Effector memory CD8-positive, alpha-beta T cell (primary cell): ENCODE data around the gene WNT3.
"Not testable (repeated sequence)": the region's sequence is repeated elsewhere in the genome, so short reads cannot be mapped to it uniquely, and the experiment has no call there.

Source experiments
- ATAC-seq: fragments of 150-1000 bp; cut with Tn5 transposase; replicated peaks from 2 replicates; pipeline ENCODE4 v1.10.0; 2021; ENCODE audit warnings: mild to moderate bottlenecking, moderate library complexity
- DNase-seq, 3 experiments: peaks; one replicate each; pipeline ENCODE4 v3.0.0; 2021
- H3K27ac Mint-ChIP-seq, 2 donors: one replicate each; pipeline ENCODE4 v1.8.0; 2022; ENCODE audit warnings: mild to moderate bottlenecking in 2 of 2, mixed read lengths in 2 of 2, moderate library complexity in 2 of 2
- H3K27me3 Mint-ChIP-seq, 2 donors: one replicate each; pipeline ENCODE4 v1.8.0; 2022; ENCODE audit warnings: mixed read lengths in 2 of 2
- H3K36me3 Mint-ChIP-seq: one replicate; pipeline ENCODE4 v1.8.0; 2022; ENCODE audit warnings: mild to moderate bottlenecking, moderate library complexity, mixed read lengths; ENCODE audit not compliant: insufficient read depth
- H3K4me1 Mint-ChIP-seq, 2 donors: one replicate each; pipeline ENCODE4 v1.8.0; 2022; ENCODE audit warnings: low read depth in 2 of 2, mixed read lengths in 2 of 2
- H3K4me3 Mint-ChIP-seq, 2 donors: one replicate each; pipeline ENCODE4 v1.8.0; 2022; ENCODE audit warnings: mild to moderate bottlenecking in 2 of 2, mixed read lengths in 2 of 2, moderate library complexity in 2 of 2
- H3K9me3 Mint-ChIP-seq, 2 donors: one replicate each; pipeline ENCODE4 v1.8.0; 2022; ENCODE audit warnings: mixed read lengths in 2 of 2

Gene WNT3

GRCh38 chr17:46796956-46797530 lies 21.4 kb downstream of the WNT3 start:
- Mint-ChIP-seq H3K4me3 (no peak overlapping the region), H3K9me3 (no peaks in the 10 kb centered on the region), H3K36me3 (no peaks in the 10 kb centered on the region), H3K27ac (no peak overlapping the region), H3K27me3 (peaks cover 43 to 66% of the 10 kb centered on the region in 2 donors), H3K4me1 (no peaks in the 10 kb centered on the region)
- ATAC-seq (no peak), DNase-seq (no peak)

GRCh38 chr17:46796524-46796923 lies 22.0 kb downstream of the WNT3 start:
- no peaks in the 10 kb centered on the region for H3K9me3 Mint-ChIP-seq
- no peaks in the 10 kb centered on the region for H3K36me3 Mint-ChIP-seq
- ATAC-seq (no peak), DNase-seq (no peak)
- no peak overlapping the region for H3K4me3 Mint-ChIP-seq
- H3K27me3 Mint-ChIP-seq, result peaks cover 47 to 70% of the 10 kb centered on the region in 2 donors
- no peaks in the 10 kb centered on the region for H3K4me1 Mint-ChIP-seq
- H3K27ac Mint-ChIP-seq, result no peak overlapping the region

GRCh38 chr17:46796084-46796483 lies 22.4 kb downstream of the WNT3 start:
- Mint-ChIP-seq H3K4me1 (no peaks in the 10 kb centered on the region), H3K27ac (no peak overlapping the region), H3K9me3 (no peaks in the 10 kb centered on the region), H3K4me3 (no peak overlapping the region), H3K36me3 (no peaks in the 10 kb centered on the region), H3K27me3 (peaks cover 51 to 74% of the 10 kb centered on the region in 2 donors)
- DNase-seq (no peak), ATAC-seq (no peak)

GRCh38 chr17:46795379-46795952 lies 23.0 kb downstream of the WNT3 start:
- ATAC-seq (no peak), DNase-seq (no peak)
- no peaks in the 10 kb centered on the region for H3K9me3 Mint-ChIP-seq
- no peak overlapping the region for H3K4me3 Mint-ChIP-seq
- peaks cover 52 to 74% of the 10 kb centered on the region in 2 donors for H3K27me3 Mint-ChIP-seq
- no peak overlapping the region for H3K27ac Mint-ChIP-seq
- no peaks in the 10 kb centered on the region for H3K4me1 Mint-ChIP-seq
- no peaks in the 10 kb centered on the region for H3K36me3 Mint-ChIP-seq

- H3K9me3 Mint-ChIP-seq, result no peaks in the 10 kb centered on the region
- DNase-seq, result no peak
- H3K27ac Mint-ChIP-seq, result no peak overlapping the region
- no peak overlapping the region for H3K4me3 Mint-ChIP-seq
- no peaks in the 10 kb centered on the region for H3K36me3 Mint-ChIP-seq
- no peak for ATAC-seq
- H3K27me3 Mint-ChIP-seq, result peaks cover 61 to 78% of the 10 kb centered on the region in 2 donors
- H3K4me1 Mint-ChIP-seq, result no peaks in the 10 kb centered on the region
Measured at GRCh38 chr17:46794318-46794717, 24.2 kb downstream of the WNT3 start.

- H3K36me3 Mint-ChIP-seq, result no peaks in the 10 kb centered on the region
- H3K4me1 Mint-ChIP-seq, result no peaks in the 10 kb centered on the region
- DNase-seq (no peak), ATAC-seq (no peak)
- H3K27me3 Mint-ChIP-seq, result peaks cover 63 to 78% of the 10 kb centered on the region in 2 donors
- H3K4me3 Mint-ChIP-seq, result no peak overlapping the region
- H3K27ac Mint-ChIP-seq, result no peak overlapping the region
- no peaks in the 10 kb centered on the region for H3K9me3 Mint-ChIP-seq
Measured at GRCh38 chr17:46793541-46793940, 25.0 kb downstream of the WNT3 start.

GRCh38 chr17:46793023-46793422 lies 25.5 kb downstream of the WNT3 start:
- H3K36me3 Mint-ChIP-seq, DNase-seq, H3K4me3 Mint-ChIP-seq, ATAC-seq, H3K27ac Mint-ChIP-seq, H3K9me3 Mint-ChIP-seq, H3K4me1 Mint-ChIP-seq: not testable (repeated sequence)
- H3K27me3 Mint-ChIP-seq, result peaks cover 63 to 78% of the 10 kb centered on the region in 2 donors

- no peaks in the 10 kb centered on the region for H3K36me3 Mint-ChIP-seq
- H3K27me3 Mint-ChIP-seq, result peaks cover 60 to 70% of the 10 kb centered on the region in 2 donors
- ATAC-seq (no peak), DNase-seq (no peak)
- H3K4me1 Mint-ChIP-seq, result no peaks in the 10 kb centered on the region
- H3K4me3 Mint-ChIP-seq, result no peak overlapping the region
- H3K27ac Mint-ChIP-seq, result no peak overlapping the region
- no peaks in the 10 kb centered on the region for H3K9me3 Mint-ChIP-seq
Measured at GRCh38 chr17:46792071-46792470, 26.4 kb downstream of the WNT3 start.

GRCh38 chr17:46791531-46791930 lies 27.0 kb downstream of the WNT3 start:
- peaks cover 55 to 65% of the 10 kb centered on the region in 2 donors for H3K27me3 Mint-ChIP-seq

GRCh38 chr17:46790216-46790615 lies 28.3 kb downstream of the WNT3 start:
- H3K27me3 Mint-ChIP-seq, result peaks cover 42 to 56% of the 10 kb centered on the region in 2 donors
- H3K27ac Mint-ChIP-seq, result no peak overlapping the region
- H3K4me1 Mint-ChIP-seq, result no peaks in the 10 kb centered on the region
- ATAC-seq, result no peak
- no peak for DNase-seq
- H3K9me3 Mint-ChIP-seq, result no peaks in the 10 kb centered on the region
- no peak overlapping the region for H3K4me3 Mint-ChIP-seq
- no peaks in the 10 kb centered on the region for H3K36me3 Mint-ChIP-seq

More at GRCh38 chr17:46791531-46791930, 27.0 kb downstream of the WNT3 start:
- Mint-ChIP-seq H3K4me1 (no peaks in the 10 kb centered on the region), H3K9me3 (no peaks in the 10 kb centered on the region), H3K36me3 (no peaks in the 10 kb centered on the region), H3K27ac (no peak overlapping the region), H3K4me3 (no peak overlapping the region)
- DNase-seq (no peak), ATAC-seq (no peak)

- H3K27me3 Mint-ChIP-seq, result peaks cover 41 to 55% of the 10 kb centered on the region in 2 donors
- H3K36me3 Mint-ChIP-seq, result no peaks in the 10 kb centered on the region
- H3K4me3 Mint-ChIP-seq, result no peak overlapping the region
- H3K9me3 Mint-ChIP-seq, result no peaks in the 10 kb centered on the region
- no peak for DNase-seq
- no peak overlapping the region for H3K27ac Mint-ChIP-seq
- no peaks in the 10 kb centered on the region for H3K4me1 Mint-ChIP-seq
- no peak for ATAC-seq
Measured at GRCh38 chr17:46789610-46790009, 28.9 kb downstream of the WNT3 start.

GRCh38 chr17:46788796-46789195 lies 29.7 kb downstream of the WNT3 start:
- H3K27ac Mint-ChIP-seq, result no peak overlapping the region
- DNase-seq (no peak), ATAC-seq (no peak)
- H3K27me3 Mint-ChIP-seq, result peaks cover 39 to 49% of the 10 kb centered on the region in 2 donors
- H3K9me3 Mint-ChIP-seq, result no peaks in the 10 kb centered on the region
- no peak overlapping the region for H3K4me3 Mint-ChIP-seq
- H3K36me3 Mint-ChIP-seq, result no peaks in the 10 kb centered on the region
- H3K4me1 Mint-ChIP-seq, result no peaks in the 10 kb centered on the region

GRCh38 chr17:46788300-46788699 lies 30.2 kb downstream of the WNT3 start:
- H3K36me3 Mint-ChIP-seq, result no peaks in the 10 kb centered on the region
- DNase-seq (no peak), ATAC-seq (no peak)
- H3K27ac Mint-ChIP-seq, result no peak overlapping the region
- no peaks in the 10 kb centered on the region for H3K9me3 Mint-ChIP-seq
- no peak overlapping the region for H3K4me3 Mint-ChIP-seq
- peaks cover 39 to 44% of the 10 kb centered on the region in 2 donors for H3K27me3 Mint-ChIP-seq
- no peaks in the 10 kb centered on the region for H3K4me1 Mint-ChIP-seq

GRCh38 chr17:46787478-46787877 lies 31.0 kb downstream of the WNT3 start:
- ATAC-seq (no peak), DNase-seq (no peak)
- no peaks in the 10 kb centered on the region for H3K4me1 Mint-ChIP-seq
- H3K27me3 Mint-ChIP-seq, result peaks cover 39 to 46% of the 10 kb centered on the region in 2 donors
- no peak overlapping the region for H3K4me3 Mint-ChIP-seq
- no peak overlapping the region for H3K27ac Mint-ChIP-seq
- no peaks in the 10 kb centered on the region for H3K9me3 Mint-ChIP-seq
- no peaks in the 10 kb centered on the region for H3K36me3 Mint-ChIP-seq
